Femur (tissue), 1 donor: ENCODE results near the gene ZNF768.
A peak's percentile ranks its signal among the peaks of the same experiment; 100 is the strongest.
"Not testable (repeated sequence)": the region's sequence is repeated elsewhere in the genome, so short reads cannot be mapped to it uniquely, and the experiment has no call there.

ENCODE experiments used
- DNase-seq: peaks from one replicate; pipeline ENCODE4 v3.0.0-alpha.2; 2017

The ZNF768 gene

DNA sequence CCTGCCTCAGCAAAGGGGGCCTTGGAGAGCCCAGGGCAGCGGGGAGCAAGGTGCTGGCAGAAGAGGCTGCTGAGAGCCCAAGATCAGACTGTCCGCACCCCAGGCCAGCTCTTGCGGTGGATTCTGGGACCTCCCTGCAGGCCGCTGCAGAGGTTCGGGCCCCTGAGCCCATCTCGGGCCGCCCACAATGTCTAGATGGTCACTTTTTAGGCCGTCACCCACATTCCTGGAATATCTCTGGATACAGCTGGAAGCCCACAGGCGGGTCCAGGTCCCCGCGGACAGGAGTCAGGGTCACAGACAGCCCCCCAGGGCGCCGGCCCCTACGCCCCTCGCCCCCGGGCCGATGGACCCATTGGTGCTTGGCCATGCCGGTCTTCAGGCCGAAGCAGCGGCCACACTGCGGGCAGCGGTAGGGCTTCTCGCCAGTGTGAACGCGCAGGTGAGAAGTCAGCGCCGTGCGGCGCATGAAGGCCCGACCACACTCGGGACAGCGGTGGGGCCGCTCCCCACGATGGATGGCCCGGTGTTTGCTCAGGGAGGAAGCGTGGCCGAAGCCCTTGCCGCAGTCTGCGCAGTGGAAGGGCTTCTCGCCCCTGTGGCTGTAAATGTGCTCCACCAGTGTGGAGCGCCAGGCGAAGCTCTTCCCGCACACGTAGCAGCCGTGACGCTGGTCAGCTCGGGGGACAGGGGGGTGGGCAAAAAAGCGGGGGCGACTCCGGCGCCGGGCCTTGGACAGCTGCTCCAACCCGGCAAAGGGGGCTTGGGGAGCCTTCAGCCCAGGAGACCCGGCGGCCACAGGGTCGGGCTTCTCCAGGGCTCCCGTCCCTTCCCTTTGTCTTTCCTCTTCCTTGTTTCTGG, 6.1 kb upstream of the ZNF768 start:
- DNase-seq, result no peak

DNA sequence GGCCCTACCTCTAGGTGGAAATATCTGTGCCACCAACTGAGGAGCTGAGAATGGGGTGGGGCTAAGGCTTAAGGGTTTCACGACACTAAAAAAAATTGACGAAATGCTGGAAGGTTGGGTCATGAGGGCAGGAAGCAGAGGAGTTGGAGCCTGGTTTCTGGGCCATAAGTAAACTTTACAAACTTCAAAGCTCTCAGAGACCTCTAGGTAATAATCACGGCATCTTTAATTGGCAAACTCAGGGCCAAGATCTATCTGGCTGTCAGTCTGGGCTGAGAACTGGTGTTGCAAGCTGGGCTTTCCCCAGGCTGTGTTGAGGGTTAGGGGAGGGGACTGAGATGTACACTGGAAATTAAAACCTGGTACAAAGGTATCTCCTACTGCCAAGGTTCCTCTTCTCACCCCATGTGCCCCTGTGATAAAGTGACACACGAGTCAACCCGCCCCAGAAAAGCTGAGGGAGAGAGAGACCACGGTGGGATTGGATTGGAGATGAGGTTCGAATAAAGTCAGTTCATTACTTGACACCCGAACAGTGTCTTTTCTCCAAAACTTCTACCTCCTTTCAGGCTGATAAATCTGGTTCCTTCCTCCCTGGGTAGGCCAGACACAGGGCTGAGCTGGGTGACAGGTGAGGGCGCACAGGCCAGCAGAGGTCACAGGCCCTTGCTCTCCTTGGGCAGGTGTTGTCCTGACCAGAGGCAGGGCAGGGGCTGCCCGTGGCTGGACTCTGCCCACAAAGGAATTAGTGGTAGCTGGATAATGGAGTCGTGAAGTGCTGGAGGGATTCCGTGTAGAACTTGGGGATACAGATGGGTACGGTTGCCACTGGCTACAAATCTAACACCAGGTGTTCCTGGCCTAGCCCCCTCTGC, 4.0 kb upstream of the ZNF768 start:
- DNase-seq, result no peak

DNA sequence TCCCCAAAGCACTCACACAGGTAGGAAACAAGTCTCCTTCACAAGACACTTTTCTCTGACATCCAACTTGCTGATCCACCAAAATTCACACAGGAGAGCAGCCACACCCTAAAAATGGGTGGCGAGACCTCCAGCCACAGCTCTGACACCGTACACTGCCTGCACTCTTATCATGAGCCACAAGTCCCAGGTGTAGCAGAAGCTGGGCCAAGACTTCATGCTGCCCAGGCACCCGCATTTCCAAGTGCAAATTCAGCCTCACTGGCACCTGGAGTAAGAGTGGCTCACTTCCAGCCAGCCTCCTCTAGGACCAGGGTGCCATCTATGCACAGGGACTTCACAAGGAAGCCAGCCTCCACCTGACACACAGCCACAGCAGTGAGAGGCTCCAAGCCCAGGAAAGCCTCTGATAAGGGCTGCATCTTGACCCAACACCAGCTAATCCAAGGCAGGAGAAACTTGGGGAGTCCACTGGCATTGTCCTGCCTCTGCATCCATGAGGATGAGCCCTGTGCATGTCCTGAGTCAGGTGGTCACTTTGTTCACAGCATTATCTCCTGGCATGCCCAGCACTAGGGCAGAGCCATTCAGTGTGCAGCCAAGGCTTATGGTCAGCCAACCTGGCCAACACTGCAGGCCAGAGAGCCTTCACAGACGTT, 2.6 kb upstream of the ZNF768 start:
- no peak for DNase-seq

DNA sequence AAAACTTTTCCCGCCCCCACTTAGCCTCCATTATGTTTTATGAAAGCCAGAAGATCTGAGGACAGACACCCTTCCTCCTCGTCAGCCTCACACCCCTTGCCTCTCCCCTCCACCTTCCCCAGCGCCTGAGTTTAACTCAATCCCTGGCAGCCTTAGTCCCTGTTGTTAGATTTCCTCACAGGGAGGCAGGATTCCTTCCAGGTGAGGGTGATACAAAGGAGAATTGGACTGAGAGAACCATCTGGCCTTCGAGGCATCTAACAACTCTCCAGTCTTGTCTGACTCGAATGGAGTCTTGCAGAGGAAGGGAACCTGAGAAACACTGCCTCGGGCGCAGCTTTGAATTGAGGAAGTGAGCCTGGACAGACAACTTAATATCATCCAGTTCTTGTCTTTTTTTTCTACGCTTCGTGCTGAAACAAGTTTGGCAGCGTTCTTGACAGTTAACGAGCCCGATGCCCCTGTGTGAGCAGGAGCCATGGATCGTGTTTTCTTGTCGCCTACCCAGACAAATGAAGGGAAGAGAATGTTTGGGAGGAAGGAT, 1.3 kb upstream of the ZNF768 start:
- no peak for DNase-seq

DNA sequence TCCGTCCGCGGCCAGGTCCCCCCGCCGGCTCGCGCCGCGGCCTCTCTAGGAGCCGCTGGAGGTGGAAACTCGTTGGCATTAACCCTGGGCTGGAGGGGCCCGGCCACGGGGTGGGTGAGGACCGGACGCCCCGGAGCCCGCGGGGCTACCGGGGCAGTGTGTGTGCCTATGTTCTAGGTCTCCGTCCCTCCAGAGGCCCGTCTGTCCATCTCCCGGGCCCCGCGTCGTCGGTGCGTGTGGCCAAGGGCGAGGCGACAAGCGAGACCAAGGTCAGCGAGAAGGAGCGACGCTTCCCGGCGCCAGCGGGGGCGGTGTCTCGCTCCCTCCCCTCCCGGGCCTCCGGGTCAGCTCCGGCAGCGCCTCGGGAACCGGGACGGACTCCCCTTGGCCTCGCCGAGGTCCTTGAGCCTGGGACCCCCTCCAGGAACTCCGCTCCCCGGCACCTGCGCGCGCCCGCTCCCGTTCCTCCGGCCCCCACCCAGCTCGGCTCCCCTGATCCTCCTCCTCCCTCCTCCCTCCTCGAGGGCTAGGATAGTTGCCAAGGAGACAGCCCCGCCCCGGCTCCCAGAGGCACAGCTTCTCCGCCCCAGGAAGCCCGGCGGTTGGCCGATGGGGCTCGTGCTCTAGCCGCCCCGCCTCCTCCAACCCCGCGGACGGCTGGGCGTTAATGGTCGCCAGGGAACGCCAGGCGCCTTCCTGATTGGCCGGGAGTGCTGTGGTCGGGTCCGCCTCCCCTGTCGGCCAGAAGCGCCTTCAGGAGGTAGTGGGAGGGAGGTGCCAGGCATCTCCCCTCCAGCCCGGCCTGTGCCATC, 663 bp upstream of the ZNF768 start:
- peak; percentile 99 for DNase-seq

DNA sequence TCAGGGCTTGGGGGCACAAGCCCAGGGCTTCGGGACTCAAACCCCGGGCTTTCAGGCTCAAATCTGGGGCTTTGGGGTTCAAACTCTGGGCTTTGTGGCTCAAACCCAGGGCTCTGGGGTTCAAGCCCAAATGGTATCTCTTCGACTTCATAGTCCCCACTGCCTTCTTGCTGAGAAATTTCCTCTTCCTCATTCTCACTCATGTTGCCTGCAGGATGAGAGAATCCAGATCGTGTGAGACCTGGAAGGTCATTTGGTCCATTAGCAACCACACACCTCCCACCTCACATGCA, 576 bp downstream of the ZNF768 start:
- DNase-seq, result no peak

DNA sequence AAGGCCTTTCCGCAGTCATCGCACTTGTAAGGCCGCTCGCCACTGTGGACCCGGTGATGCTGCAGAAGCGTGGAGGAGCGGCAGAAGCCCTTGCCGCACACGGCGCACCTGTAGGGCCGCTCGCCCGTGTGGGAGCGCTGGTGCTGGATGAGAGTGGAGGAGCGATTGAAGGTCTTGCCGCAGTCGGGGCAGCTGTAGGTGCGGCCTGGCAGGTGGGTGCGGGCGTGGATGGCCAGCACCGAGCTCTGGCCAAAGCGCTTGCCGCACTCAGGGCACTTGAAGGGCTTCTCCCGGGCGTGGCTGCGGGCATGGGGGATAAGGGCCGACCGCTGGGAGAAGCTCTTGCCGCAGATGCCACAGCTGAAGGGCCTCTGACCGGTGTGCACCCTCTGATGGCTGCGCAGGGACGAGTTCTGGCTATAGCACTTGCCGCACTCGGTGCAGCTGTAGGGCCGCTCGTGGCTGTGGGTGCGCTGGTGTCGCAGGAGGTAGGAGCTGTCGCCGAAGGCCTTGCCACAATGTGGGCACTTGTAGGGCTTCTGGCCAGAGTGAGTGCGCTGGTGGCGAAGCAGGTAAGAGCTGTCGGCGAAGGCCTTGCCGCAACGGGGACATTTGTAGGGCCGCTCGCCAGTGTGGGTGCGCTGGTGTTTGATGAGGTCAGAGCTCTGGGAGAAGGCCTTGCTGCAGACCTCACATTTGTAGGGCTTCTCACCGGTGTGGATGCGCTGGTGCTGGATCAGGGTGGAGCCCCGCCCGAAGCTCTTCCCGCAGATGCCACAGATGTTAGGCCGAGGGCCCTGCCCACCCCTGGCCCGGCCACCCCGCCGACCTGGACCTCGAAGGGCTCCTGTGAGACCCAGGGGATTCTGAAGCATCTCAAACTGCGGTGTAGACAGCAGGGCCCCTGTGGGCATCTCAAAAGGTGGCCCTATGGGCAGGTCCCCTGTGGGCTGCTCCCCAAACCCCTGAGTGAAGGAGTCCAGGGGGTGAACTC, 1.5 kb downstream of the ZNF768 start:
- DNase-seq, result peak; percentile 32

DNA sequence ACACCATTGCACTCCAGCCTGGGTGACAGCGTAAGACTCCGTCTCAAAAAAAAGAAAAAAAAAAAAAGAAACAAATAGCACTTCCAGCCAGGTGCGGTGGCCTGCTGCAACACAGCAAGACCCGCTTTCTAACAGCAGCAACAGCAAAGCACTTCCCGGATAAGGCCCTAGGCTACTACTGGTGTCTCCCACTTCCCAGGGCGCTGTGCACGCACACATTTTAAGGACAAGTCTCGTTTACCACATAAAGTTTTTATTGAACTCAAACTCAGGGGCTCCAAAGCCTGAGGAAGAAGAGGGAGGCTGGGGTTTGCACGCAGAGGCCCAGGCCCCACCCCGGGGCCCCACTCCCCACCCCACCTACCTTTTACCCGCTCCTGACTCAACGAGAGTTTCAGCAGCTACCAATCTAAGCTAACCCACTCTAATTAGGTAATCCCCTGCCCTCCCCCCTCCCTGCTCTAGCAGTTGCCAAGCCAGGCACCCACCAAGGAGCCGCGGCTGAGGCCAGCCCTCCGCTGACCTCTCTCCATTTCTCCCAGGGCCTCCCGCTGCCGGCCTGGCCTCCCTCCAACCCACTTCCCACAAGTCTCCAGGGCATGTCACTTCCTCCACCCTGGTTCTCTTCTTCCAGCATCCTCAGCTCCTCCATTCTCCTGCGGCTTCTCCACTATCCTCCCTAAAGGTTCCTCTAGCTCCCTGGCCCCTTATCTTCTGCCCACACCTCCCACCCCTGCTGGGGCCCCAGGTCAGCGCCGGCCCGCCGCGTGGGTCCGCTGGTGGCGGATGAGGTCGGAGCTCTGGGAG, 2.4 kb downstream of the ZNF768 start:
- peak; percentile 59 for DNase-seq

DNA sequence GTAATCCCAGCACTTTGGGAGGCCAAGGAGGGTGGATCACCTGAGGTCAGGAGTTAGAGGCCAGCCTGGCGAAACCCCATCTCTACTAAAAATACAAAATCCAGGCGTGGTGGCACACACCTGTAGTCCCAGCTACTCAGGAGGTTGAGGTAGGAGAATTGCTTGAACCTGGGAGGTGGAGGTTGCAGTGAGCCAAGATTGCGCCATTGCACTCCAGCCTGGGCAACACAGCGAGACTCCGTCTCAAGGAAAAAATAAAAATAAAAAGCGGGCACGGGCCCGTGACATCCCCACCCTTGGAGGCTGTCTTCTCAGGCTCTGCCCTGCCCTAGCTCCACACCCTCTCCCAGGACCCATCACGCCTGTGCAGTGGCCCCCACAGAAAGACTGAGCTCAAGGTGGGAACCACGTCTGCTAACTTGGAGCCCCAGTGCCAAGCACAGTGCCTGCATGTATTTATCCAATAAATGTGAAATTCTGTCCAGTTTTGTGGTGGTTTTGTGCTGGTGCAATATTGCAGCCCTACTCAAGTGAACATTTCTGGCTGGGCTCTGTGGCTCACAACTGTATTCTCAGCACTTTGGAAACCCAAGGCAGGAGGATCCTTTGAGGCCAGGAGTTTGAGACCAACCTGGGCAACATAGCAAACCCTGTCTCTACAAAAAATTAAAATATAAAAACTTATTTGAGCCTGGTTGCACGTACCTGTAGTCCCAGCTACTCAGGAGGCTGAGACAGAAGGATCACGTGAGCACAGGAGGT, 3.5 kb downstream of the ZNF768 start:
- not testable (repeated sequence) for DNase-seq

DNA sequence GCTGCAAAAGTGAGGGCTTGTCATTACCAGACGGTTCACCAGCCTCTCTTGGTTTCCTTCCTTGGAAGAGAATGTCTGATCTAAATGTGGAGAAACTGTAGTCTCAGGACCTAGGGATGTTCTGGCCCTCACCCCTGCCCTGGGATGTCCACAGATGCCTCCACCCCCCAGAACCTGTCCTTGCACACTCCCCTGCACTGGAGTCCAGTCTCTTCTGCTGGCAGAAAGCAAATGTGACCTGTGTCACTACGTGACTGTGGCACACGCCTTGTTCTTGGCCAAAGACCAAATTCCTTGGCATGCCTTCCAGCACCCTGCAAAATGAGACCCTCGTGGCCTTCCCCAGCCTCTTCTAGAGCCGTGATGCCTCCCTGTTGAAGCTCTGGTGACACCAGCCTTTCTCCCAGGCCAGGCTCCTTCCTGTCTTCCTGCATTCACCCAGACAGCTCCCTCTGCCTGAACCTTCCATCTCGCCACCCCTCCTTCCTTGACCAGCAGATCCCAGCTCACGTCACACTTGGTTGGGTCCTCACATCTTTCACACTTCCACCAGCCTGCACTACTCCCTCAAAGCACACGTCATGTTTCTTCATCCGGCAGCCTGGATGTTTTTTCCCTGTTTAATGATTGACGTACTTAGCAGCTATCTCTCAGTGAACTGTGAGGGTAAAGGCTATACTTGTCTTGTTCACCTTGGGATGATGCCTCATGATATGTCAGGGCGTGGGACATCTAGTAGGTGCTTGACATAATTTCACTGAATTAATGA, 4.3 kb downstream of the ZNF768 start:
- no peak for DNase-seq

DNA sequence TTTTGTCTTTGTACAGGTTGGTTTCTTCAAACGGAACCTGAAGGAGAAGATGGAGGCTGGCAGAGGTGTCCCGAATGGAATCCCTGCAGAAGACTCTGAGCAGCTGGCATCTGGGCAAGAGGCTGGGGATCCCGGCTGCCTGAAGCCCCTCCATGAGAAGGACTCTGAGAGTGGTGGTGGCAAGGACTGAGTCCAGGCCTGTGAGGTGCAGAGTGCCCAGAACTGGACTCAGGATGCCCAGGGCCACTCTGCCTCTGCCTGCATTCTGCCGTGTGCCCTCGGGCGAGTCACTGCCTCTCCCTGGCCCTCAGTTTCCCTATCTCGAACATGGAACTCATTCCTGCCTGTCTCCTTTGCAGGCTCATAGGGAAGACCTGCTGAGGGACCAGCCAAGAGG, 4.9 kb downstream of the ZNF768 start:
- DNase-seq, result no peak

DNA sequence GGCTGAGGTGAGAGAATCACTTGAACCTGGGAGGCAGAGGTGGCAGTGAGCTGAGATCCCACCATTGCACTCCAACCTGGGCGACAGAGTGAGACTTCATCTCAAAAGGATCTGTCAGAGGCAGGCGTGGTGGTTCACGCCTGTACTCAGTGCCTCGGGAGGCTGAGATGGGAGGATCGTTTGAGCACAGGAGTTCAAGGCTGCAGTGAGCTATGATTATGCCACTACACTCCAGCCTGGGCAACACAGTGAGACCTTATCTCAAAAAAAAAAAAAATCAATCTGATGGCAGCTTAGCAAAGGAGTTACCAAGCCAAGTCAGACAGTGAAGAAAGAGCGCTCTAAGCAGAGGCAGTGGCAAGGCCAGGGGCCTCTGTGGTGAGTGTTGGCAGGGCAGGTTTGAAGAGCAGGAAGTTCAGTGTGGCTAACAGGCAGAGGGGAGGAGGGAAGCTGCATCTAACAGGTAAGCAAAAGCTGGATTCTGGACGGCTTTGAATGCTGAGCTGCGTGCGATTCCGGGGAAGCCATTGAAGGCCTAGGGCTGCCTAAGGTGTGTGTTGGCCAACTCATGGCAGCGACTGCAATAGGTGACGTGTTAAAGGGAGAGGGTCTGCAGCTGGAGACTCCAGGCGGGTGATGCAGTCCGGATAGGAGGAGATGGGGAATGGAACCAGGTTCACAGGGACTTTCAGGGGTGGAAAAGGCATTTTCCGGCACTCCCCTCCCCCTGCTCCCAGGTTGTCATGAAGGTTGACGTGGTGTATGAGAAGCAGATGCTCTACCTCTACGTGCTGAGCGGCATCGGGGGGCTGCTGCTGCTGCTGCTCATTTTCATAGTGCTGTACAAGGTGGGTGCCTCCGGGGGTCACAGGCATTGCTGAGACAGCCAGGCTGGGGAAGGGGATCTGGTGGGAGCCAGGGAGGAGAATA, 7.0 kb downstream of the ZNF768 start:
- no peak for DNase-seq

DNA sequence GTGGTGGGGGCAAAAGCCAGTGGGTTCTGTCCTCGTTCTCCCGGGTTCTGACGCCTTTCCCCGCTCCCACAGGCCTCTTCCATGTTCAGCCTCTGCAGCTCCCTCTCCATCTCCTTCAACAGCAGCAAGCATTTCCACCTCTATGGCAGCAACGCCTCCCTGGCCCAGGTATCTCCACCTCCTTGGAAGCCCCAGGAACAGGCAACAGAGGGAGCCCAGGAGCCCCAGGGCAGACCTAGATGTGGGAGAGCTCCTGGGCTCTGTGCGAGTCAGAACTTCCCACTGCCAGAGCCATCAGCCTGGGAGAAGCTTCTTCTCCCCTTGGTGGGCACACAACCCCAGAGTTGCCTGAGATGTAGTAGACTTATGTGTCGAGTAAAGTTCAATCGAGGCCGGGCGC, 7.8 kb downstream of the ZNF768 start:
- no peak for DNase-seq

DNA sequence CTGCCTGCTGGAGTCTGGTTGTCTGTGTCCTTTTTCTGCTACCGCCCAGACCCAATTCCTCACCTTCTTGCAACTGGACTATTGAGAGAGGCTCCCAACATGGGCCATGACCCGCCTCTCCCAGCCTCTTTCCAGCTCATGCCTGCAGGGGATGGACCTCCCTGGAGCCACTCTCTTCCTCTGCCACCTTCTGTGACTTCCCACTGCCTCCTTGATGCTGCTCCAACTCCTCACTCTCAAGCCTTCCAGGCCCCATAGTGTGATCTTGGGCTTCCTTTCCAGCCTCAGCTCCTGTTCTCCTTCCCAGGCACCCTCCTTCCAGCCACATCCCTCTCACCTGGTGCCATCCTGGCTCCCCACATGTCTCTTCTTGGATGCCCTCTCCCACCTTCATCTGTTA, 11.1 kb downstream of the ZNF768 start:
- DNase-seq, result no peak

DNA sequence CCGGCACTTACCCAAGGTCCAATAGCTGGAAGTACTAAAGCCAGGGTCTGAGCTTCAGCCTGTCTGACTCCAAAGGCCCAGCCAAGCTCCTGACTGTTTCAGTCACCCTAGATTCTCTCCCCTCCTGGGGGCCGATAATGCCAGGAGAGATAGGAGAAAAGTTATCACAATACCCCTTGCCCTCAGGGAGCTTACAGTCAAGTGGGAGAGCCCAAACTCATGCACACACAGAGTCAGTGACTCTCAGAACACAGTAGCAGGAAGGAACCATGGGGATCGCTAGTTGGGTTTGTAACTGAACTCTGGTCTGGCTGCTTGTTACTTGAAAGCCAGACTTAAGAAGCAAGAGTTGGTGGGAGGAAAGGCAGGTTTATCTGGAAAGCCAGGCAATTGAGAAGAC, 14.9 kb downstream of the ZNF768 start:
- DNase-seq, result no peak

DNA sequence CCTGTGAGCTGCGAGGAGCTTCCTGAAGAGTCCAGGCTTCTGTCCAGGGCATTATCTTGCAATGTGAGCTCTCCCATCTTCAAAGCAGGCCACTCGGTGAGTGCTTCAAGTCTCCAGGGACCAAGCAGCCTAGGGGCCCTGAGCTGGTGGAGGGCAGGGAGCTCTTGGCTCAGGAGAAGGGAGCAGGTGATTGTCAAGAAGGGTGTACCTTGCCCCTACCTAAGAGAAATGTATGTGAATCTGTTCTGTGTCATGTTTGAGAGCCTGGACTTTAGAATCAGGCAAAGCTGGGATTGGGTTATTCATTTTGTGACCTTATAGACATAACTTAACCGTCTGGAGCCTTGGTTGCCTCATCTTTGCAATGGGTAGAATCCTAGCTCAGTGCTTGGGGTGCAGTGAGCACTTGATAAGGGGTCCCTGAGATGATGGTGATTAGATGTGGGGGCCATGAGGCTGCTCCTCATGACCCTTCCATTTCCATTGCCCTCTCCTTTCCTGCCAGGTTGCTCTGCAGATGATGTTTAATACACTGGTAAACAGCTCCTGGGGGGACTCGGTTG, 15.9 kb downstream of the ZNF768 start:
- no peak for DNase-seq

DNA sequence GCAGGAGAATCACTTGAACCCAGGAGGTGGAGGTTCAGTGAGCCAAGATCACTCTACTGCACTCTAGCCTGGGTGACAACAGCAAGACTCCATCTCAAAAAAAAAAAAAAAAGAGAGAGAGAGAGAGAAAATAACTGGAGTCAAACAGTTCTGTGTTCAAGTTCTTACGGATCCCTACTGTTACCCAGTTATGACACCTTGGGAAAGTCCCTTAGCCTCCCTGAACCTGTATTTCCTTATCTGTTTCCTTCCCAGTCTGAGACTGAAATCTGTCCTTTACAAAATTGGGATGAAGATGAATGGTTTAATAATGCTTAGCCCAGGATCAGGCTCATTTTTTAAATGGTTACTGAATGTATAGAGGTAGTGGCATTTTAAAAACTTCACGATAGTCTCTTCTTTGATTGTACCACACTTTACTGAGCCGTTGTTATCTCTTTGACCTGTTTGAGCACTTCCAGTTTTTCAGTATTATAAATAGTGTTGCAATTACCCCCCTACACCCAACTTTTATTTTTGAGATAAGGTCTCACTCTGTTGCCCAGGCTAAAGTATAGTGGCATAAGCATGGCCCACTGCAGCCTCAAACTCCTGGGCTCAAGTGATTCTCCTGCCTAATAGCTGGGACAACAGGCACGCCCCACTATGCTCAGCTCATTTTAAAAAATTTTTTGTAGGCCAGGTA, 17.1 kb downstream of the ZNF768 start:
- no peak for DNase-seq
